NB4 (cell line): ENCODE data around the gene ITGB3BP.
"Not testable (repeated sequence)": the region's sequence is repeated elsewhere in the genome, so short reads cannot be mapped to it uniquely, and the experiment has no call there.

Experiments used
- DNase-seq: peaks from one replicate; pipeline ENCODE4 v3.0.0; 2010; ENCODE audit warnings: low read depth
- H3K4me3 ChIP-seq: one replicate; pipeline ENCODE4 v1.5.1; 2011; ENCODE audit warnings: mild to moderate bottlenecking, low read depth, low read length, moderate library complexity
- MYC ChIP-seq: IDR thresholded peaks from 2 replicates; pipeline ENCODE4 v1.6.1; 2011; ENCODE audit warnings: low read depth, low read length
- POLR2A ChIP-seq: IDR thresholded peaks from 2 replicates; pipeline ENCODE4 v1.6.1; 2011; ENCODE audit warnings: mild to moderate bottlenecking; ENCODE audit not compliant: insufficient read length; ENCODE audit errors: extremely low read depth
- TF ChIP-seq, protein P1 (sequence below): IDR thresholded peaks from 2 replicates; pipeline ENCODE4 v1.6.1; 2011; ENCODE audit warnings: low read depth, low read length
- TF ChIP-seq, protein P2 (sequence below): IDR thresholded peaks from one replicate; pipeline ENCODE4 v1.5.1; 2012; ENCODE audit warnings: low read depth, low read length

ITGB3BP gene

DNA sequence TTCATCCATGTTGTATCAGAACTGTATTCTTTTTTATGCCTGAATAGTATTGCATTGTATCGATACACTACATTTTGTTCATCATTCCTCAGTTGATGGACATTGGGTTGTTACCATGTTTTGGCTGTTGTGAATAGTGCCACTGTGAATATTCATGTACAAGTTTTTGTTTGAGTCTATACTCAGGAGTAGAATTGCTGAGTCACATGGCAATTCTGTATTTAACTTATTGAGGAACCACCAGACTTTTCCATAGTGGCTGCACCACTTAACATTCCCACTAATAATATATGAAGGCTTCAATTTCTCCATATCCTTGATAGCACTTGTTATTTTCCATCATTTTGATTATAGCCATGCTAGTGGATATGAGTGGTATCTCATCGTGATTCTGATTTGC lies 99.4 kb downstream of the ITGB3BP start:
- TF ChIP-seq MYC (no peak), POLR2A (no peak)
- TF ChIP-seq, protein P1, sequence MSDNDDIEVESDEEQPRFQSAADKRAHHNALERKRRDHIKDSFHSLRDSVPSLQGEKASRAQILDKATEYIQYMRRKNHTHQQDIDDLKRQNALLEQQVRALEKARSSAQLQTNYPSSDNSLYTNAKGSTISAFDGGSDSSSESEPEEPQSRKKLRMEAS: no peak
- TF ChIP-seq, protein P2, sequence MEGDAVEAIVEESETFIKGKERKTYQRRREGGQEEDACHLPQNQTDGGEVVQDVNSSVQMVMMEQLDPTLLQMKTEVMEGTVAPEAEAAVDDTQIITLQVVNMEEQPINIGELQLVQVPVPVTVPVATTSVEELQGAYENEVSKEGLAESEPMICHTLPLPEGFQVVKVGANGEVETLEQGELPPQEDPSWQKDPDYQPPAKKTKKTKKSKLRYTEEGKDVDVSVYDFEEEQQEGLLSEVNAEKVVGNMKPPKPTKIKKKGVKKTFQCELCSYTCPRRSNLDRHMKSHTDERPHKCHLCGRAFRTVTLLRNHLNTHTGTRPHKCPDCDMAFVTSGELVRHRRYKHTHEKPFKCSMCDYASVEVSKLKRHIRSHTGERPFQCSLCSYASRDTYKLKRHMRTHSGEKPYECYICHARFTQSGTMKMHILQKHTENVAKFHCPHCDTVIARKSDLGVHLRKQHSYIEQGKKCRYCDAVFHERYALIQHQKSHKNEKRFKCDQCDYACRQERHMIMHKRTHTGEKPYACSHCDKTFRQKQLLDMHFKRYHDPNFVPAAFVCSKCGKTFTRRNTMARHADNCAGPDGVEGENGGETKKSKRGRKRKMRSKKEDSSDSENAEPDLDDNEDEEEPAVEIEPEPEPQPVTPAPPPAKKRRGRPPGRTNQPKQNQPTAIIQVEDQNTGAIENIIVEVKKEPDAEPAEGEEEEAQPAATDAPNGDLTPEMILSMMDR: no peak
- no peak overlapping the region for H3K4me3 ChIP-seq
- no peak for DNase-seq

DNA sequence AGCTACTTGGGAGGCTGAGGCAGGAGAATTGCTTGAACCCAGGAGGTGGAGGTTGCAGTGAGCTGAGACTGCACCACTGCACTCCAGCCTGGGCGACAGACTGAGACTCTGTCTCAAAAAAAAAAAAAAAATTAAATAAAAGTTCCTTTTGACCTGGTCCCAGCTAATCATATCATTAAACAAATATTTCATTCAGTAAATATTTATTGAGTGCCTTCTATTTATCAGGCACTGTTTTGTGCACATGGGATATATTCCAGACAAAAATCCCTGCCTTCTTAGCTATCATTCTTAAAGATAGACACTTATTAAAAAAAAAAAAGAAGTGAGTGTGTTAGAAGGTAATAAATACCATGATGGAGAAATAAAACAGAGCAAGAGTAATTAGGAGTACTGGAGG lies 102.3 kb downstream of the ITGB3BP start:
- not testable (repeated sequence) for H3K4me3 ChIP-seq, DNase-seq

DNA sequence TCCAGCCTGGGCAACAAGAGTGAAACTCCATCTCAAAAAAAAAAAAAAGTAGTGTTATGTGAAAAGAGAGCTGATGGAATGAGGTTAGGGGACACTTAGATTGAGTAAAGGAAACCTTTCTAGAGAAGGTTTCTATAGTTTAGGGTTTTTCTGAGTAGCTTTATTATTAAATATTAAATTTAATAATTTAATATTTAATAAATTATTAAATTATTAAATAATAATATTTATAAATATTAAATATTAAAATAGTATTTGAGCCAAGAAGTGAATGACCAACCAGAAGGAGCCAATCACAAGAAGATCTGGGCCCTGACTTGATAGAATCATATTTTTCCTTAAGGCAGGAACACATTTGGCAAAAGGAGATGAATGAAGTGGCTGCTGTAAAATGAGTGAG lies 104.9 kb downstream of the ITGB3BP start:
- no peak overlapping the region for H3K4me3 ChIP-seq
- TF ChIP-seq MYC (no peak), POLR2A (no peak)
- TF ChIP-seq, protein P2: no peak
- TF ChIP-seq, protein P1: no peak
- no peak for DNase-seq

DNA sequence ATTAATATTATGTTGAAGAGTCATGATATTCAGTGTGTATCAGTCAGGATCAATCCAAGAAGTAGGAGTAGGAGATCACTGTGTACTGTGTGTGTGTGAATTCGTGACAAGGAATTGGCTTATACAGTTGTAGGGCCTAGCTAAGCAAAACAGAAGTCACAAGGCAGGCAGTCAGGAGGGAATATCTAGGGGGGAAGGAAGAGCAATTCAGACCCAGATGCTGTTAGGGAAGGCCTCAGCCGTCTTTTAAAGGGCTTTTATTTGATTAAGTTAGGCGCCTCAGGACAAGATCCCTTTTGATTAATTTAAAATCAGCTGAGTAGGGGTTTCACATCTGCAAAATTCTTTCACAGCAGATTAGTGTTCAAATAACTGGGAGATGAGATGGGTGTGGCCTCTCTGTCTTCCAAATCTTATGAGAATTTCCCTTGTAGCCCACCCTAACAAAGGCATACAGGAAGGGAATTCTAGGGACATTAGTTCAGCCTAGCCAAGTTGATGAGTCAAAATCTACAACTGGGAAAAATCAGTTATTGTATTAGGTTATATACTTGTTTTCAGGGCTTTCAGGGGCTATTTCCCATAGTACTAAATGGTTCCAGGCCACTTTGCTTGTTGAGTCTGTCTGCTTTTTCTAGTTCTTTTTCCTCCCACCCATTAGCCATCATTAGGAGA lies 108.2 kb downstream of the ITGB3BP start:
- TF ChIP-seq MYC (no peak), POLR2A (no peak)
- TF ChIP-seq, protein P2: no peak
- TF ChIP-seq, protein P1: no peak
- H3K4me3 ChIP-seq: no peak overlapping the region
- DNase-seq: no peak

DNA sequence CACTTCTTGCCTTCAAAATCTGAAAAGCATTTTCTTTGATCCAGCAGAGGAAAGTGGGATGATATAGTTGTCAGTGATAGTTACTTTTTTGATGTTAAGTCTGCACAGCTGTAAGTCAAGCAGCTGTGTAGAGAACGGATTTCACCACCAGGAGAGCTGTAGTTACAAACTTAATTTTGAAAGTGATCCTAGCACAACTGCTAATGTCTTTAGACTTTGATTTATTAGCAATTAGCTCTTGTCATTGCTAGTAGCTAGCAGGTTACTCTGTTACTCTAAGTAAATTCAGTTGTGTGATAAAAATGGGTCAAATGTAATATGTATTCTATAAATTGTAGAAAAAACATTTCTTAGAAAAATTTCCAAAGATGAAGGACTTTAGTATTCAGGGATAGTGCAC lies 109.6 kb downstream of the ITGB3BP start:
- H3K4me3 ChIP-seq: no peak overlapping the region
- TF ChIP-seq POLR2A (no peak), MYC (no peak)
- TF ChIP-seq, protein P1: no peak
- TF ChIP-seq, protein P2: no peak
- DNase-seq: no peak

DNA sequence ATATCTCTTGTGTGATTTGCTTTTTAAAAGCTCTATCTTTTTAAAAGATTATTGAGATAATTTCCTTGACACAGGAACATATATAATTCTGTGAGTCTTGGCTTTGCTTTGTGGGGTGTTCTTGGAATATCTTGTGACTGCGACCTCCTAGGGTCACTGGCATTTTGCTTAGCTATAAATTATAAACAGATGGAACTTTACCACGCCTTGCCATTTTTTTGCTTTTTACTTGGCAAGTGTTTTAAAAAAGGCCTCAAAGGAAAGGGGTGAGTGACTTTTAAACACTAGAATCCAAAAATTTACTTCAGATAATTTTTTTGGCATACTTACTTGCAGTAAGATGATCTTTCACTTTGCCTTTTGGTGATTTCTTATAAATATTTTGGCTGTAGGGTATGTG lies 112.0 kb downstream of the ITGB3BP start:
- TF ChIP-seq, protein P2: no peak
- TF ChIP-seq MYC: no peak
- TF ChIP-seq POLR2A: no peak
- TF ChIP-seq, protein P1: no peak
- DNase-seq: no peak
- no peak overlapping the region for H3K4me3 ChIP-seq
